Astrocyte (in vitro differentiated cells and primary cell): ENCODE measurements around the gene CAPS. TPM values are rescaled to one million over a fixed set of nuclear protein-coding genes. Genes with fewer than 3 reads are reported as not detected.
A peak's percentile ranks its signal among the peaks of the same experiment; 100 is the strongest.
"Not testable (repeated sequence)": the region's sequence is repeated elsewhere in the genome, so short reads cannot be mapped to it uniquely, and the experiment has no call there.

Source experiments
- DNase-seq: peaks from one replicate; pipeline ENCODE4 v3.0.0-alpha.2; 2010; ENCODE audit warnings: low read depth
- FAIRE-seq: peaks from 2 replicates; lab custom pipeline; 2011; peaks lifted over from hg19 to GRCh38; lab: Jason Lieb, UNC
- H2AFZ ChIP-seq: 2 replicates; pipeline ENCODE4 v1.6.0; 2012; ENCODE audit warnings: low read depth, low read length, inconsistent platforms
- H3K27ac ChIP-seq: 2 replicates; pipeline ENCODE4 v1.5.1; 2011; ENCODE audit warnings: low read depth, low read length, inconsistent platforms
- H3K27me3 ChIP-seq: 2 replicates; pipeline ENCODE4 v1.6.0; 2011; ENCODE audit warnings: low read length, inconsistent platforms; ENCODE audit not compliant: insufficient read depth
- H3K36me3 ChIP-seq: 2 replicates; pipeline ENCODE4 v1.5.1; 2011; ENCODE audit warnings: low read length, inconsistent platforms; ENCODE audit not compliant: insufficient read depth
- H3K4me1 ChIP-seq: 2 replicates; pipeline ENCODE4 v1.5.1; 2011; ENCODE audit warnings: low read length, inconsistent platforms; ENCODE audit not compliant: insufficient read depth
- H3K4me2 ChIP-seq: 2 replicates; pipeline ENCODE4 v1.6.0; 2012; ENCODE audit warnings: low read length, inconsistent platforms
- H3K4me3 ChIP-seq: 2 replicates; pipeline ENCODE4 v1.5.1; 2011; ENCODE audit warnings: low read depth, mild to moderate bottlenecking, low read length, inconsistent platforms; ENCODE audit not compliant: insufficient read depth
- H3K79me2 ChIP-seq: 2 replicates; pipeline ENCODE4 v1.6.0; 2012; ENCODE audit warnings: mild to moderate bottlenecking, low read length, inconsistent platforms; ENCODE audit not compliant: insufficient read depth
- H3K9ac ChIP-seq: 2 replicates; pipeline ENCODE4 v1.6.0; 2012; ENCODE audit warnings: mild to moderate bottlenecking, low read length, inconsistent platforms
- H3K9me3 ChIP-seq: 2 replicates; pipeline ENCODE4 v1.5.1; 2012; ENCODE audit warnings: low read depth, mild to moderate bottlenecking, low read length, inconsistent platforms; ENCODE audit not compliant: insufficient read depth
- H4K20me1 ChIP-seq: 2 replicates; pipeline ENCODE4 v1.6.0; 2012; ENCODE audit warnings: low read length, inconsistent platforms; ENCODE audit not compliant: insufficient read depth
- H3K27ac Mint-ChIP-seq: one replicate; pipeline ENCODE4 v1.8.0; 2021; ENCODE audit warnings: mild to moderate bottlenecking, mixed read lengths; ENCODE audit not compliant: unreplicated experiment
- H3K27me3 Mint-ChIP-seq: one replicate; pipeline ENCODE4 v1.8.0; 2021; ENCODE audit warnings: low read depth, mixed read lengths; ENCODE audit not compliant: unreplicated experiment
- H3K36me3 Mint-ChIP-seq: one replicate; pipeline ENCODE4 v1.8.0; 2021; ENCODE audit warnings: low read depth, mixed read lengths; ENCODE audit not compliant: unreplicated experiment
- H3K4me1 Mint-ChIP-seq: one replicate; pipeline ENCODE4 v1.8.0; 2021; ENCODE audit warnings: low read depth, mixed read lengths; ENCODE audit not compliant: unreplicated experiment
- H3K4me3 Mint-ChIP-seq: one replicate; pipeline ENCODE4 v1.8.0; 2021; ENCODE audit warnings: mild to moderate bottlenecking, moderate library complexity, mixed read lengths; ENCODE audit not compliant: unreplicated experiment
- H3K9me3 Mint-ChIP-seq: one replicate; pipeline ENCODE4 v1.8.0; 2021; ENCODE audit warnings: mild to moderate bottlenecking, mixed read lengths; ENCODE audit not compliant: unreplicated experiment
- EZH2 ChIP-seq: IDR thresholded peaks from 2 replicates; pipeline ENCODE4 v1.6.1; 2012; ENCODE audit warnings: mild to moderate bottlenecking, low read length, inconsistent platforms; ENCODE audit not compliant: insufficient read depth
- total RNA-seq: library from RNA; stranded (reverse); gene quantifications from 2 replicates; pipeline ENCODE4 v1.2.1, GENCODE V29; 2021
- TF ChIP-seq, protein P1 (sequence below): IDR thresholded peaks from 2 replicates; pipeline ENCODE4 v1.5.1; 2011; ENCODE audit warnings: low read depth, mild to moderate bottlenecking, inconsistent platforms, low read length, moderate library complexity; ENCODE audit not compliant: insufficient read depth

The CAPS gene
- total RNA-seq, 1 donor from 2014 or later = 6.2 TPM

DNA sequence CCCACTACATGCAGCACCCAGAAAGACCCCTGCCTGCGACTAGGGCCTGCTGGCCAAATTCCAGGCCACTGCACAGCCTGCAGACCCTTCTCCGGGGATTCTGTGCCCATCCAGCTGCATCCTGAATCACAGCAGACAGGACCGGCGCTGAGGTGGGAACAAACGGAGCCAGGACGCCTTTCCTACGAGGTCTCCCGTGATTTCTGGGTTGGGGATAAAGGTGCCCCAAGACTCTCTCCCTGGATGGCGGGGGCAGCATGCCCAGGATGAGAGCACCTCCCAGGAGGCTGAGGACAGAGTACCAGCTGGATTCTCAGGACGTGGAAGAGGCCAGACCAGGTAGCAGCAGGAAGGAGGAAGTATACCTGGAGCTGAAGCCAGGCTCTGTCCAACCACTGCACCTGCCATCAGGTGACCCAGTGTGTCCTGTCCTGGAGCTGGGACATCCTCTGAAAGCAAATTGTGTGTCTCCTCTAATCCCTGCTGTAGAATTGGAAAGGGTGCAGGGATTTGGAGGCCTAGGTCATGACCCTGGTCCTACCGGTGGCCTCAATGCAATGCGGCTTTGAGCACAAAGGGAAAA, 40.3 kb upstream of the CAPS start:
- no peaks in the 10 kb centered on the region for H3K36me3 Mint-ChIP-seq
- Histone ChIP-seq H2AFZ (no peak overlapping the region), H3K4me3 (no peak overlapping the region), H3K9ac (no peak overlapping the region), H3K27me3 (no peaks in the 10 kb centered on the region), H3K4me1 (no peaks in the 10 kb centered on the region), H4K20me1 (no peaks in the 10 kb centered on the region), H3K36me3 (no peaks in the 10 kb centered on the region), H3K9me3 (no peaks in the 10 kb centered on the region), H3K4me2 (no peak overlapping the region), H3K27ac (no peak overlapping the region), H3K79me2 (no peaks in the 10 kb centered on the region)
- no peak overlapping the region for H3K27ac Mint-ChIP-seq
- FAIRE-seq (no peak), DNase-seq (no peak)
- no peak overlapping the region for H3K4me3 Mint-ChIP-seq
- no peaks in the 10 kb centered on the region for H3K9me3 Mint-ChIP-seq
- TF ChIP-seq EZH2 = no peak
- TF ChIP-seq, protein P1, sequence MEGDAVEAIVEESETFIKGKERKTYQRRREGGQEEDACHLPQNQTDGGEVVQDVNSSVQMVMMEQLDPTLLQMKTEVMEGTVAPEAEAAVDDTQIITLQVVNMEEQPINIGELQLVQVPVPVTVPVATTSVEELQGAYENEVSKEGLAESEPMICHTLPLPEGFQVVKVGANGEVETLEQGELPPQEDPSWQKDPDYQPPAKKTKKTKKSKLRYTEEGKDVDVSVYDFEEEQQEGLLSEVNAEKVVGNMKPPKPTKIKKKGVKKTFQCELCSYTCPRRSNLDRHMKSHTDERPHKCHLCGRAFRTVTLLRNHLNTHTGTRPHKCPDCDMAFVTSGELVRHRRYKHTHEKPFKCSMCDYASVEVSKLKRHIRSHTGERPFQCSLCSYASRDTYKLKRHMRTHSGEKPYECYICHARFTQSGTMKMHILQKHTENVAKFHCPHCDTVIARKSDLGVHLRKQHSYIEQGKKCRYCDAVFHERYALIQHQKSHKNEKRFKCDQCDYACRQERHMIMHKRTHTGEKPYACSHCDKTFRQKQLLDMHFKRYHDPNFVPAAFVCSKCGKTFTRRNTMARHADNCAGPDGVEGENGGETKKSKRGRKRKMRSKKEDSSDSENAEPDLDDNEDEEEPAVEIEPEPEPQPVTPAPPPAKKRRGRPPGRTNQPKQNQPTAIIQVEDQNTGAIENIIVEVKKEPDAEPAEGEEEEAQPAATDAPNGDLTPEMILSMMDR = no peak
- peaks cover 11% of the 10 kb centered on the region for H3K27me3 Mint-ChIP-seq
- H3K4me1 Mint-ChIP-seq = peaks cover 2% of the 10 kb centered on the region

DNA sequence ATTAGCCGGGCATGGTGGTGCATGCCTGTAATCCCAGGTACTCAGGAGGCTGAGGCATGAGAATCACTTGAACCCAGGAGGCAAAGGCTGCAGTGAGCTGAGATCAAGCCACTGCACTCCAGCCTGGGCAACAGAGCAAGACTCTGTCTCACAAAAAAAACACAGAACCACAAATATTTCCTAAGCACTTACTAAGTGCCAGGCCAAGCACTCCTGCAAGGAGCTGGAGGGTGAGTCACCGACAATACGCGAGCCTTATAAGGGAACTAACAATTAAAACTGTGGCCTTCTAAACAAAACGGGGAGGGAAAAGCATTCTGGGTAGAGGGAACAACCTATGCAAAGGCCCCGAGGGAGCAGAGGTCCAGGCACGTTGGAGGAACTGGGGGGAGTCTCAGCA, 39.6 kb upstream of the CAPS start:
- not testable (repeated sequence) for H3K79me2 ChIP-seq, H3K27me3 ChIP-seq, H3K4me1 Mint-ChIP-seq, H4K20me1 ChIP-seq, H3K27ac ChIP-seq, H2AFZ ChIP-seq, H3K4me2 ChIP-seq, H3K36me3 Mint-ChIP-seq, H3K36me3 ChIP-seq, H3K9ac ChIP-seq, H3K9me3 Mint-ChIP-seq, H3K9me3 ChIP-seq, H3K4me3 ChIP-seq, H3K27ac Mint-ChIP-seq, H3K4me1 ChIP-seq, FAIRE-seq, H3K4me3 Mint-ChIP-seq
- peak; percentile 55 for DNase-seq
- peaks cover 11% of the 10 kb centered on the region for H3K27me3 Mint-ChIP-seq

DNA sequence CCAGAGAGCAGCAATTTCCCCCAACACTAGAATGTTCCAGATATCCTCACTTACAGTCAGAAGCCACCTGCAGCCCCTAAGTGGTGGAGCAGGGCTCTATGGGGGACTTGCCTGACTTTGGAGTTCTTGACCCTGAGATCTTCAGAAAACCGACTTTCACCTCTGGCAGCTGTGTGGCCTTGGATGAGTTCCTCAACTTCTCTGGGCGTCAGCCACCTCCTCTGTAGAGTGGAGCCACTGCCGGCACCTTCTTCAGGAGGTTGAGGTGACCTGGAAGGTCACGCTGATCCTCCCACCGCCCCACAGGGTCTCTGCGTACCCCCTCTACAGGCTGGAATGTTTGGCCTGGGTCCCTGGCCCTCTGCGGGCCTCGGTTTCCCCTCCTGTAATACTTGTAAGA, 36.6 kb upstream of the CAPS start:
- Mint-ChIP-seq H3K27me3 (peaks cover 3% of the 10 kb centered on the region), H3K4me3 (no peak overlapping the region), H3K4me1 (peaks cover 9% of the 10 kb centered on the region), H3K36me3 (no peaks in the 10 kb centered on the region), H3K27ac (no peak overlapping the region), H3K9me3 (peaks cover under 1% of the 10 kb centered on the region)
- peaks cover 7% of the 10 kb centered on the region for H3K4me1 ChIP-seq
- DNase-seq (no peak), FAIRE-seq (no peak)
- H3K4me3 ChIP-seq = no peak overlapping the region
- H3K36me3 ChIP-seq = no peaks in the 10 kb centered on the region
- H3K27ac ChIP-seq = no peak overlapping the region
- peaks cover 3% of the 10 kb centered on the region for H3K27me3 ChIP-seq
- no peaks in the 10 kb centered on the region for H4K20me1 ChIP-seq
- no peak overlapping the region for H2AFZ ChIP-seq
- H3K9ac ChIP-seq = no peak overlapping the region
- H3K9me3 ChIP-seq = no peaks in the 10 kb centered on the region
- TF ChIP-seq, protein P1 = no peak
- TF ChIP-seq EZH2 = no peak
- H3K4me2 ChIP-seq = no peak overlapping the region
- no peaks in the 10 kb centered on the region for H3K79me2 ChIP-seq
